ENCODE measurements around the gene LRMDA.

DNA sequence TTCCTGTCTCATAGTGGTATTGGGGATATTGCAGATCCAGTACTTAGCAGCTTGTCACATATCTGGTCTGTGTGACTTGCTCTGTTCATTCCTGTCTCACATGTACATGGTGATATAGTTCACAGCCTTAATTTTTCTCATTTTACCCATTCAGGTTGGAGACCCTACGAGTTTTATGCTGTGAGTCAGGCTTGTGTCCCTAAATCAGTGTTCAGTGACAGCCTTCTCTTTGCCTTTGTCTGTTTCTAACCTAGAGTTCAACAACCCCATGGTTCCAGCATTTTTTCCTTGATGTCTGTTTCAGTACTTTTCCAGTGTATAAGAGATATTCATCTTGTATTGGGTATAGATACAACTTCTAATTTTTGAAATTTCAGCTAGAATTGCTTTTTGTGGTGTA, 1016.2 kb downstream of the LRMDA start:
- TF ChIP-seq, protein P1, sequence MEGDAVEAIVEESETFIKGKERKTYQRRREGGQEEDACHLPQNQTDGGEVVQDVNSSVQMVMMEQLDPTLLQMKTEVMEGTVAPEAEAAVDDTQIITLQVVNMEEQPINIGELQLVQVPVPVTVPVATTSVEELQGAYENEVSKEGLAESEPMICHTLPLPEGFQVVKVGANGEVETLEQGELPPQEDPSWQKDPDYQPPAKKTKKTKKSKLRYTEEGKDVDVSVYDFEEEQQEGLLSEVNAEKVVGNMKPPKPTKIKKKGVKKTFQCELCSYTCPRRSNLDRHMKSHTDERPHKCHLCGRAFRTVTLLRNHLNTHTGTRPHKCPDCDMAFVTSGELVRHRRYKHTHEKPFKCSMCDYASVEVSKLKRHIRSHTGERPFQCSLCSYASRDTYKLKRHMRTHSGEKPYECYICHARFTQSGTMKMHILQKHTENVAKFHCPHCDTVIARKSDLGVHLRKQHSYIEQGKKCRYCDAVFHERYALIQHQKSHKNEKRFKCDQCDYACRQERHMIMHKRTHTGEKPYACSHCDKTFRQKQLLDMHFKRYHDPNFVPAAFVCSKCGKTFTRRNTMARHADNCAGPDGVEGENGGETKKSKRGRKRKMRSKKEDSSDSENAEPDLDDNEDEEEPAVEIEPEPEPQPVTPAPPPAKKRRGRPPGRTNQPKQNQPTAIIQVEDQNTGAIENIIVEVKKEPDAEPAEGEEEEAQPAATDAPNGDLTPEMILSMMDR (IDR thresholded peaks at IDR 0.05) = no peak
- no peak for TF ChIP-seq POLR2A (IDR thresholded peaks at IDR 0.05)

Measured in body of pancreas (tissue), 4 donors.